ENCODE measurements around the gene CAPZB. TPM values are rescaled to one million over a fixed set of nuclear protein-coding genes. Genes with fewer than 3 reads are reported as not detected.
"Not testable (repeated sequence)": the region's sequence is repeated elsewhere in the genome, so short reads cannot be mapped to it uniquely, and the experiment has no call there.

CAPZB gene
- total RNA-seq, 1 donor from 2014 or later: 352 TPM

DNA sequence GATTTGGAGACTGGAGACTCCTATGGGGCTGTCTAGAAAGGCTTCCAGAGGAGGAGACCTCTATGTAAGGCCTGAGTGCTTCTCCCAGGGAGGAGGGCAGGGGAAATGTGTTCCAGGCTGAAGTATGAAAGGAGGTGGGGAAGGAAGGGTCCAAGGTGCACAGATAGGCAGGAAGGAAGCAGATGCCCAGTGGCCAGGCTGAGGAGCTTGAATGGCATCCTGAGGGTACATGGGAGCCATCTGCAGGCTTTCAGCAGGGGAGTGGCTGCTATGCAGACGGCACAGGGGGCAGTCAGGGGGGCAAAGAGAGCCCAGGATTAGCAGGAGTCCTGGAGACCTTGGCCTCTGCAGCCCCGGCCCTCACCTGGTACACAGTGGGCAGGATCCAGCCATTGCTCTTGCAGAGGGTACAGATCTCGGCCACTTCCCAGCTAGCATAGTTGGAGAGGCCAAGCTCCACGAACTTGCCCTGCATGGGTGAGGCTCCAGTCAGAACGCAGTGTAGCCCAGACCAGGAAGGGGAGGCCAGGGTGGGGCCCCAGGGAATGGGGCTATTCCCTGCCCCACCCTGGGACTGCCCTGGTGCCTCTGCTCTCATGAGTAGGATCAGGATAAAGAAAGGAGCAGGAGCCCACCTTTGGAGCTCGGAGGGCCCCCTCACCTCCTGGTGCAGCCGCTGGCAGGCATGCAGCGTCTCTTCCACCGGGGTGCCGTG, 177.4 kb downstream of the CAPZB start:
- DNase-seq (ENCODE audit: low spot score): no peak
- TF ChIP-seq CTCF (IDR thresholded peaks at IDR 0.05): no peak
- Mint-ChIP-seq H3K4me3 (ENCODE audit: unreplicated experiment) (no peak overlapping the region), H3K27ac (ENCODE audit: unreplicated experiment) (no peak overlapping the region), H3K27me3 (ENCODE audit: low read depth) (no peaks in the 10 kb centered on the region), H3K36me3 (ENCODE audit: low read depth) (peaks cover 32% of the 10 kb centered on the region), H3K4me1 (ENCODE audit: low read depth) (peaks cover 31% of the 10 kb centered on the region), H3K9me3 (ENCODE audit: low read depth) (no peaks in the 10 kb centered on the region)

- TF ChIP-seq CTCF (IDR thresholded peaks at IDR 0.05): no peak
- no peak for DNase-seq (ENCODE audit: low spot score)
Measured at GRCh38 chr1:19306941-19307340, 178.4 kb downstream of the CAPZB start.

DNA sequence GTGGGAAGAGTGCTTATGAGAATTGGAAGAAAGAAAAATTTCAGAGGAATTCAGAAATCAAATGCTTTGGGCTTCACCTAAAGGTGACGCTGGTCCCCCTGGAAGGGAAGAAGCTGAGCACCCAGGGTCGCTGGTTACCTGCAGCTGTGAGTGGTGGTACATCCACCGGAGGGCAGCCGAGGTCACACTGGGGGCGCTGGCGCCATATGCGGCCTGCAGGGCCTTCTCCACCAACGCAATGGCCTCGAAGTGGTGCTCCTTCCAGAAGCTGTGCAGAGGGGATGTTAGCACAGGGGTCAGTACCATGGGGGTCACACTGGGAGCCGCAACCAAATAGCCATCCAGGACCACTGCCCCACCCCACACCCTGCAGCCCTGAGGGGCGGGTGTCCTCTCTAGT, 179.5 kb downstream of the CAPZB start:
- no peak for DNase-seq (ENCODE audit: low spot score)
- Mint-ChIP-seq H3K4me1 (ENCODE audit: low read depth) (peaks cover 20% of the 10 kb centered on the region), H3K4me3 (ENCODE audit: unreplicated experiment) (no peak overlapping the region), H3K36me3 (ENCODE audit: low read depth) (peaks cover 35% of the 10 kb centered on the region), H3K27me3 (ENCODE audit: low read depth) (no peaks in the 10 kb centered on the region), H3K9me3 (ENCODE audit: low read depth) (no peaks in the 10 kb centered on the region), H3K27ac (ENCODE audit: unreplicated experiment) (no peak overlapping the region)
- no peak for TF ChIP-seq CTCF (IDR thresholded peaks at IDR 0.05)

More at GRCh38 chr1:19306941-19307340, 178.4 kb downstream of the CAPZB start:
- Mint-ChIP-seq H3K4me1 (ENCODE audit: low read depth) (peaks cover 27% of the 10 kb centered on the region), H3K27me3 (ENCODE audit: low read depth) (no peaks in the 10 kb centered on the region), H3K4me3 (ENCODE audit: unreplicated experiment) (no peak overlapping the region), H3K9me3 (ENCODE audit: low read depth) (no peaks in the 10 kb centered on the region), H3K27ac (ENCODE audit: unreplicated experiment) (no peak overlapping the region), H3K36me3 (ENCODE audit: low read depth) (peaks cover 35% of the 10 kb centered on the region)

DNA sequence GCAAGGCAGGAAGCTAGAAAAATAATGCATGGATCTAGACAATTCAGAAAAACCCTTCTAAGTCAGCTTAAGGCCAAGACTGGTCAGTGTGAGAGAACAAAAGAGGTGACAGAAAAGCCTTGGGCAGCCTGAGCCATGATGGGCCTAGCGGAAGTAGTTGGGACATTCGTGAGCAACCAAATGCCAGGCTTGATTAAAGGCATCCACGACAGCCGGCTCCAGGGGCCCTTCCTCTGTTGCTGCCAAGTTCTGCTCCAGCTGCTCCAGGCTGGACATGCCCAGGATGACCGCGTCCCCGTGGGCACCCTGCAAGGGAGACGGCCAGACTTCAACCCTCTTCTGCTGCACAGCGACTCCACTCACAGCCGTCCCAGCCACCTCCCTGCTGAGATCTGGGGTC, 181.3 kb downstream of the CAPZB start:
- DNase-seq (ENCODE audit: low spot score): peak; percentile 25
- peaks cover 35% of the 10 kb centered on the region for H3K36me3 Mint-ChIP-seq (ENCODE audit: low read depth)
- not testable (repeated sequence) for H3K9me3 Mint-ChIP-seq (ENCODE audit: low read depth)

DNA sequence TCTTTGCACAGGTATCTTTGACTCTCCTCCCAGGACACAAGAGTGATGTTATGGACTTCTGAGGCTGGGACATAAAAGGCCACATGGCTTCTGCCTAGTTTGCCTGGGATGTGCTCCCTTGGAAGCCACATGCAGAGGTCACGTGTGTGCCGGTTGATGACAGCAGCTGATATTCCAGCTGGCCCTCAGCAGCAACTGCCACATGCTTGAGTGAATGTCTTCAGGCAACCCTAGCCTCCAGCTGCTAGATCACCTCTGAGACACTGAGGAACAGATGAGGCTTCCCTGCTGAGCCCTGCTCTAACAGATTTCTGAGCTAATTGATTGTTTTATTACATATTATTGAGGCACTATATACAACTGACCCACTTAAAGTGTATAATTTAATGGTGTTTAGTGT, 185.1 kb downstream of the CAPZB start:
- H3K27me3 Mint-ChIP-seq (ENCODE audit: low read depth): no peaks in the 10 kb centered on the region
- TF ChIP-seq CTCF (IDR thresholded peaks at IDR 0.05): no peak
- H3K9me3 Mint-ChIP-seq (ENCODE audit: low read depth): peaks cover 5% of the 10 kb centered on the region
- DNase-seq (ENCODE audit: low spot score): no peak
- peaks cover 26% of the 10 kb centered on the region for H3K36me3 Mint-ChIP-seq (ENCODE audit: low read depth)
- no peak overlapping the region for H3K4me3 Mint-ChIP-seq (ENCODE audit: unreplicated experiment)
- H3K27ac Mint-ChIP-seq (ENCODE audit: unreplicated experiment): no peak overlapping the region
- H3K4me1 Mint-ChIP-seq (ENCODE audit: low read depth): no peaks in the 10 kb centered on the region

More for the DNA sequence above, 181.3 kb downstream of the CAPZB start:
- not testable (repeated sequence) for H3K4me3 Mint-ChIP-seq (ENCODE audit: unreplicated experiment); H3K27ac Mint-ChIP-seq (ENCODE audit: unreplicated experiment); H3K27me3 Mint-ChIP-seq (ENCODE audit: low read depth); H3K4me1 Mint-ChIP-seq (ENCODE audit: low read depth)

DNA sequence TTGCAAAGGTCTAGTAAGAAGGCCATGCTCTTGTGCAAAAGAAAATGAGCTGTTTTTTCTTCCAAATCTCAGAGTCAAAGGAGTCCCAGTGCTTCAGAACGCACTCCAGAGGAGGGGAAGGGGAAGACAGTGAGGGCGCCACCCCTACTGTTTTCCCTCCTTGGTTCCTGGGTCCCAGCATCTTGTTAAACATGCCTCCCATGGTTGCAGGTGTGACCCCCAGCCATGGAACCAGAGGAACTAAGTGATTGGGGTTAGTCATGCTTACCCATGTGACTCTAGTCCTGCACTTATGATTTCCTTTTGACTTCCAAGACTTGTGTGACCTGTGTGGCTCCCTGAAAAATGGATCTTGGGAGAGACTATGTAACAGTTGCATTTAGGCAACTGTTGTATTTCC, 190.7 kb downstream of the CAPZB start:
- H3K36me3 Mint-ChIP-seq (ENCODE audit: low read depth): peaks cover 12% of the 10 kb centered on the region
- DNase-seq (ENCODE audit: low spot score): no peak
- H3K27ac Mint-ChIP-seq (ENCODE audit: unreplicated experiment): no peak overlapping the region
- no peak overlapping the region for H3K4me3 Mint-ChIP-seq (ENCODE audit: unreplicated experiment)
- peaks cover 18% of the 10 kb centered on the region for H3K9me3 Mint-ChIP-seq (ENCODE audit: low read depth)
- H3K27me3 Mint-ChIP-seq (ENCODE audit: low read depth): no peaks in the 10 kb centered on the region
- H3K4me1 Mint-ChIP-seq (ENCODE audit: low read depth): no peaks in the 10 kb centered on the region
- TF ChIP-seq CTCF (IDR thresholded peaks at IDR 0.05): no peak

Data from chondrocyte (in vitro differentiated cells).